ENCODE results near the gene GPR18. TPM values are rescaled to one million over a fixed set of nuclear protein-coding genes. Genes with fewer than 3 reads are reported as not detected.

The GPR18 gene
- total and polyA plus RNA-seq, 9 of the 15 experiments (the other 6 are each of a cell fraction or from before 2014, with no cell fraction given): 0.75 TPM; not detected in 8

GRCh38 chr13:99267927-99268326, 9.7 kb upstream of the GPR18 start (continued):
- TF ChIP-seq MGA (IDR thresholded peaks at IDR 0.05) (peak; percentile 35), ETS1 (conservative IDR thresholded peaks at IDR 0.05; ENCODE audit: control insufficient read depth, low read depth, low read length) (no peak), SNIP1 (IDR thresholded peaks at IDR 0.05; ENCODE audit: low read depth) (no peak), ZNF431 (CRISPR knock-in tag; IDR thresholded peaks at IDR 0.05) (no peak), ETV5 (CRISPR knock-in tag; IDR thresholded peaks at IDR 0.05; ENCODE audit: low read depth) (no peak), ARID3B (CRISPR knock-in tag; IDR thresholded peaks at IDR 0.05; ENCODE audit: borderline replicate concordance) (no peak), NRF1 (conservative IDR thresholded peaks at IDR 0.05 in 1 of 2, IDR thresholded peaks at IDR 0.05 in 1 of 2) (no peak), NFIX (CRISPR knock-in tag; IDR thresholded peaks at IDR 0.05; ENCODE audit: low read depth) (no peak), TARDBP (IDR thresholded peaks at IDR 0.05) (no peak), RAD21 (CRISPR knock-in tag; conservative IDR thresholded peaks at IDR 0.05 in 1 of 2, IDR thresholded peaks at IDR 0.05 in 1 of 2) (no peak), THRA (IDR thresholded peaks at IDR 0.05) (no peak), CBX8 (IDR thresholded peaks at IDR 0.05; ENCODE audit: borderline replicate concordance, extremely low read depth, low read depth, low read length, poor library complexity, severe bottlenecking) (no peak)
